PFSK-1 (cell line): ENCODE results near the gene RARS1.

Experiments used
- FOXP2 ChIP-seq: optimal IDR thresholded peaks from 2 replicates; pipeline ENCODE3; 2011; ENCODE audit warnings: borderline replicate concordance, control low read depth, inconsistent platforms; ENCODE audit not compliant: insufficient read depth; ENCODE audit errors: extremely low read length, extremely low read depth
- POLR2AphosphoS5 ChIP-seq: IDR thresholded peaks from 2 replicates; pipeline ENCODE4 v1.6.1; 2012; ENCODE audit warnings: low read depth, mild to moderate bottlenecking, control low read depth, low read length, moderate library complexity
- SIN3A ChIP-seq: IDR thresholded peaks from 2 replicates; pipeline ENCODE4 v1.6.1; 2012; ENCODE audit warnings: mild to moderate bottlenecking, low read length, moderate library complexity, borderline replicate concordance; ENCODE audit not compliant: insufficient read depth
- TAF1 ChIP-seq: IDR thresholded peaks from 2 replicates; pipeline ENCODE4 v1.6.1; 2012; ENCODE audit warnings: low read length, control low read depth, borderline replicate concordance; ENCODE audit not compliant: insufficient read depth
- TF ChIP-seq, protein P1 (sequence below), 2 experiments: IDR thresholded peaks; 2 replicates each; pipeline versions ENCODE4 v1.6.1 to v1.8.0; 2011 to 2012; ENCODE audit warnings: low read depth in 2 of 2, low read length in 2 of 2, control low read depth in 1 of 2, inconsistent platforms in 1 of 2, mild to moderate bottlenecking in 1 of 2, moderate library complexity in 1 of 2; ENCODE audit not compliant: insufficient read depth in 1 of 2

- TF ChIP-seq, protein P1, sequence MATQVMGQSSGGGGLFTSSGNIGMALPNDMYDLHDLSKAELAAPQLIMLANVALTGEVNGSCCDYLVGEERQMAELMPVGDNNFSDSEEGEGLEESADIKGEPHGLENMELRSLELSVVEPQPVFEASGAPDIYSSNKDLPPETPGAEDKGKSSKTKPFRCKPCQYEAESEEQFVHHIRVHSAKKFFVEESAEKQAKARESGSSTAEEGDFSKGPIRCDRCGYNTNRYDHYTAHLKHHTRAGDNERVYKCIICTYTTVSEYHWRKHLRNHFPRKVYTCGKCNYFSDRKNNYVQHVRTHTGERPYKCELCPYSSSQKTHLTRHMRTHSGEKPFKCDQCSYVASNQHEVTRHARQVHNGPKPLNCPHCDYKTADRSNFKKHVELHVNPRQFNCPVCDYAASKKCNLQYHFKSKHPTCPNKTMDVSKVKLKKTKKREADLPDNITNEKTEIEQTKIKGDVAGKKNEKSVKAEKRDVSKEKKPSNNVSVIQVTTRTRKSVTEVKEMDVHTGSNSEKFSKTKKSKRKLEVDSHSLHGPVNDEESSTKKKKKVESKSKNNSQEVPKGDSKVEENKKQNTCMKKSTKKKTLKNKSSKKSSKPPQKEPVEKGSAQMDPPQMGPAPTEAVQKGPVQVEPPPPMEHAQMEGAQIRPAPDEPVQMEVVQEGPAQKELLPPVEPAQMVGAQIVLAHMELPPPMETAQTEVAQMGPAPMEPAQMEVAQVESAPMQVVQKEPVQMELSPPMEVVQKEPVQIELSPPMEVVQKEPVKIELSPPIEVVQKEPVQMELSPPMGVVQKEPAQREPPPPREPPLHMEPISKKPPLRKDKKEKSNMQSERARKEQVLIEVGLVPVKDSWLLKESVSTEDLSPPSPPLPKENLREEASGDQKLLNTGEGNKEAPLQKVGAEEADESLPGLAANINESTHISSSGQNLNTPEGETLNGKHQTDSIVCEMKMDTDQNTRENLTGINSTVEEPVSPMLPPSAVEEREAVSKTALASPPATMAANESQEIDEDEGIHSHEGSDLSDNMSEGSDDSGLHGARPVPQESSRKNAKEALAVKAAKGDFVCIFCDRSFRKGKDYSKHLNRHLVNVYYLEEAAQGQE (IDR thresholded peaks at IDR 0.05; ENCODE audit: insufficient read depth in 1 of 2, low read depth in 2 of 2, low read length in 2 of 2): no peak
- TF ChIP-seq TAF1 (no peak), POLR2AphosphoS5 (no peak), SIN3A (no peak), FOXP2 (no peak)
Measured at GRCh38 chr5:168443950-168444700, 42.1 kb upstream of the RARS1 start.
